Activated T-cell treated with anti-CD3 and anti-CD28 coated beads for 1 hour (primary cell): ENCODE data around the gene PSMA2.

Experiments used
- DNase-seq: peaks from one replicate; pipeline ENCODE4 v3.0.0-alpha.2; 2020; ENCODE audit warnings: low read depth

PSMA2 gene

DNA sequence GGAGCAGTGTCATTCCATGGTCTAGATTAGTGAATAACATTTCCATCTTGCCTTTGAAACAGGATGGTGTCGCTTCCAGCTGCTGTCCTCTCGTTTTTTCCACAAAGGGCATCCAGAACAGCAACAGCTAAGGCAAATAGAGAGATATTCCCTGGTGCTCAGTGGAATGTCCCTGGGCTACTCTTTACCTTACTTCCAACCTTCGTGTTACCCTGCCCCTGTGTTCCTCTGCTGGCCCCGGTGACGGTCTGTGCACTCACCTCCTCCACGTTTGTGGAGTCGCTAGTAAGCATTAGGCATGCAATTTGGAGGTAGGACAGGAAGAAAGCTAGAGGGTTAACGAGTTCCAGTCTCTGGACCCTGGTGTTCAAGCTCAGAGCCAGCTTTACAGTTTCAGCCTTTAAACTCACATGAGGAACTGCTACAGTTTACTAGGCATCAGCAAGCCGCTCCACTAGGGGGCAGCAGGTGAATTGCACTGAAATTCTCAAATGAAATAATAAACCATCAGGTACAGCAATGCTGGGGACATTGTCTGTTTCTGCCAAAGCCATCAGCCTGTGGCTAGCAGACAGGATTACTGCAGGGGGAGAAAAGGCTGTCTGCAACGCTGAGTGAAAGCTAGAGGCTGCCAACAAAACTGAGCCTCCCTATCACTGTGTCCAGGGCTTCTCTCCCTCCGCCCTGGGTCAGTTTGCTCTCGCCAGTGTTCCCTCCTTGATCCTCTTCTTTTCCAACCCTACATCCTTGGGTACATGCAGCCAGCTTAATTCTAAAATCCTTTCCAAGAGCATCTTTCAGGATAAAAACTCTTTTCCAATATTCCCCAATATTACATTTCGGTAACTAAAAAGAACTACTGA lies 9.2 kb upstream of the PSMA2 start:
- DNase-seq: peak; percentile 73

DNA sequence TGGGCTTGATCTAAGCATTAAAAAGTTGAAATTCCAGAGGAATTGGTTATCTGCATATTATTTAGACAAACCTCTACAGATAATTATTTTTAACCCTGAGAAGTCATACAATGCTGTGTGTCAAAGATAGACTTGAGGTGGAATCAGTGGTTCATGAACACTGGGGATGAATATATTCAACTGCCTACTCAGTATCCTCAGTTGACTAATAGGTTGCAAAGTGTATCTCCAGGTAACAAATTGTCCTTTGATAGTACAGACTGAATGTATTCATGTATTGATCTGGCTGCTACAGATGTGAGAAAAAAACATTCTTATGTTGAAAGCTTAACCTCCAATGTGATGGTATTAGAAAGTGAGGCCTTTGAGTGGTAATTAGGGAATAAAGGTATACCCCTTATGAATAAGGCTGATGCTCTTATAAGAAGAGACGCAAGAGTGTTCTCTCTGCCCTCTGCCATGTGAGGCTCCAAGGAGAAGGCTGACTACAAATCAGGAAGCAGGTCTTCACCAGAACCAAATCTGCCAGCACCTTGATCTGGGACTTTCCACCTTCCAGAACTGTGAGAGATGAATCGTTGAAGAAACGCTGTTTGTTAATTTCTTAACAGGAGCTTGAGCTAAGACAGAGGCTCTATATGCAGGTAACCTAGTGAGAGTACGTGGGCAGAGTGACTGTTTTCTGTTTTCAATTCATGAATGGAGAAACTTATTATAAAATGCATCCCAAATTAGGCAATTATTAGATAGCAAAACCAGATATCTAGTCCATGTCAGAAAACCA lies 7.7 kb upstream of the PSMA2 start:
- DNase-seq: no peak

DNA sequence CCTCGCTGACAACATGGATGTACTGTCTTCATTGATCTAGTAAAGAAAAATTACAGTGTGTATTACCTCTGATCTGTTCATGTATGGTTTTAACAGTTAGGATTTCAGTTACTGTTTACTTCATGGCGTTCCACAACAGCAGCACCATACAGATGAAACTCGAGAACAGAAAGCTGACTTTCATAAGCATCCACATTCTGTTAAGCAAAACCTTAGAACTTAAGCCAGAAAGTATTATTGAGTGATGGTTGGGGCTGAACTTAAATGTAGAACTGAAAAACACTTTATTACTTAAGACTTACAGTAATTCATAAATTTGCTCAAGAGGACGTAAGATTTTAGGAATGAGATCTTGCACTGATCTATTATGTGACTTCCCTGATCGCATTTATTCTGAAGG lies 3.9 kb upstream of the PSMA2 start:
- no peak for DNase-seq

DNA sequence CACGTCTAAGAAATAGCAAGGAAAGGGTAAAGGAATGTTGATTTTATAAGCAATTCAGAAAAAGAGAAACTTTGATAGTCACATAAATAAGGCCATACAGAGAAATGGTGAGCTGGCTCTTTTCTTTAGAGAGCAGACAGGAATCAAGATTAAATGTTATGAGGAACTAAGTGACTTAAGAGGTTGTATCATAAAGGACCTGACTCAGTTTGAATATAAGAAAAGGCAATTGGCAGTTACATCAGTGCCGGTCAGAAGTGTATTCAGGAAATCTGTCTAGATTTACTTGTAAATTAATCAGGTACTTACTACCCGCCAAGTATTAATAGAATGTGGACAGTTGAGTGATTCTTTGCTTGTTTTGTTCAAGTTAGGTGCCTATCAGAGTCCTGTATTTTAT lies 2.3 kb upstream of the PSMA2 start:
- no peak for DNase-seq

DNA sequence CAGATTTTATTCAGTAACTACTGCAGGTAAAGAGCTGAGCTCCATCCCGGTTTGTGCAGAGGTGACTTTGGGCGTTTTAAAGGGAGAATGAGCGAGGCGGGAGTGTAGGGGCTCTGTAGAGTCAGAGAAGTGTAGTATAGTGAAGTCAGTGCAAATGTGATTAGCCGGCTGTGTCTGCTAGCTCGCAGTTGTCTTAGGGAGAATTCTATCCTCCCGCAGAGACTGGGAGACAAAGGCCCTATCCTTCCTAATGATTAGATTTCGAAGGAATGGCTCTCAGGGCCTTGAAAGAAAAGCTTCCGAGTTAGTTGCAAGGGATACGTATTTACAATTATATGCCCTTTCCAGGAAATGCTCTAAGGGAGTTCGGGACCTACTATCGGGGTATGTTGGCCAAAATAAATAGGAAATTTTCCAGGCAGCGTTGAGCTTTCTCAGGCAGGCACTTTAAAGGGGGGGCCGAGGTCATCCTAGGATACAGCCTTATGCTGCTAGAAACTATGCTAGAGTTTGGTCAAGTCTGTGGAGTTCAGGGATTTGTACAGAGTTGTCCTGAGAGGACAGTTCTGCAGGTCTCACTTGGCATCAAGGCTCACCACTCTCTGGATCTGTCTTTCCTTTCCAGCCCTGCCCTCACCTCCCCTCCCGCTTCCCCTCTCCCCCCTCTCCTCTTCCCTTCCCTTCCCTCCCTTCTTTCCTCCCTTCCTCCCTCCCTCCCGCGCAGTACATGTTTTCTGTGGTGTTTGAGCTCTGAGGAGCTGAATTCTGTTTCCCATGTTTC lies 1.0 kb upstream of the PSMA2 start:
- DNase-seq: no peak

GRCh38 chr7:42931447-42931833 lies 534 bp downstream of the PSMA2 start:
- no peak for DNase-seq

GRCh38 chr7:42930889-42931288 lies 1.1 kb downstream of the PSMA2 start:
- no peak for DNase-seq

- DNase-seq: no peak
These were observed 2.5 kb downstream of the PSMA2 start for GRCh38 chr7:42929449-42929848.

DNA sequence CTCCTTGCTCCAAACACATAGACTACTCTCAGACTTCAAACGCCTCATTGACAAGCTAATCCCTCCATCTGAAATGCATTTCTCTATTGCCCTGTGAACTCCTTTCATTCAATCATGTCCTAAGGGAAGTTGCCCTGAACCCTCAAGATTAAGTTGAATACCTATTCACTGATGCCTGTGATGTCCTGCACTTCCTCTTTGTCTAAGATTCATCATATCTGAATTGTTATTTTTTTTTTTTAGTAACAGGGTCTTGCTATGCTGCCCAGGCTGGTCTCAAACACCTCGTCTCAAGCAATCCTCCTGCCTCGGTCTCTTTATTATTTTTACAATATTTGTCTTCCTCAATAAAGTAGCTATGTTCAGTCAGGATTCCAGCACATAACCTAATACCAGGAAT lies 3.2 kb downstream of the PSMA2 start:
- no peak for DNase-seq

DNA sequence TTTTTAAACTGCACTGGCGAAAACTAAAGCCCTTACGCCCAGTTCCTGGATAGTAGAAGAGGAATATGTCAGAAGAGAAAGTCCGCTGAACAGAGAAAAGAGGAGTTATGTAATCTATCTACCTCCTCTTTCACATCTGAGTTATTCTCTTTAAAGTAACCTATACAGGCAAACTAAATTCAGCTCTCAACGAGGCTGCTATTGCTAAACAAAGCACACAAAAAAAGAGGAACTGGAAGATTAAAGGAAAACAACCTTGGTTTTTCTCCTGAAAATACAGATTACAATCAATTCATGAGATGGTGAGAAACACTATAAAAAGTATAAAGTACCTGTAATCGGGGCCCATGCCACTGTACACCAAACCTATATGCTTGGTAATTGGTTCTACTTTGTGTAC lies 5.8 kb downstream of the PSMA2 start:
- DNase-seq: no peak

DNA sequence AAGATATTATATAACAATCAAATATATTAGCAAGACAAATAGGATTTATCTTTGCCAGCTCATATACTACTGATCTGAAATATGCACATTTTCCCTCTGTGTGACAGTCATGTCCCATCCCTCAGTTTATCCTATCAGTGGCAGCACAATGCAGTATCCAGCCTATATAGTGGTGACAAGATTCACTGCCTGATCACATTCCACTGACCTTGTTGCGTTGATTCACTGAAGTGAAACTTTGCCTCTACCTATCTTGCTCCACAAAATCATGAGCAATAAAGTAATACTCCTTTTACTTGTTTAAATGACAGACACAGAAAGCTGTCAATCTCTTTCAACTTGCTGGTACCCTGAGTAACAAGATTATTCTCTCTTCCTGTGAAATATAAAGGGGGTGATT lies 6.3 kb downstream of the PSMA2 start:
- DNase-seq: no peak

DNA sequence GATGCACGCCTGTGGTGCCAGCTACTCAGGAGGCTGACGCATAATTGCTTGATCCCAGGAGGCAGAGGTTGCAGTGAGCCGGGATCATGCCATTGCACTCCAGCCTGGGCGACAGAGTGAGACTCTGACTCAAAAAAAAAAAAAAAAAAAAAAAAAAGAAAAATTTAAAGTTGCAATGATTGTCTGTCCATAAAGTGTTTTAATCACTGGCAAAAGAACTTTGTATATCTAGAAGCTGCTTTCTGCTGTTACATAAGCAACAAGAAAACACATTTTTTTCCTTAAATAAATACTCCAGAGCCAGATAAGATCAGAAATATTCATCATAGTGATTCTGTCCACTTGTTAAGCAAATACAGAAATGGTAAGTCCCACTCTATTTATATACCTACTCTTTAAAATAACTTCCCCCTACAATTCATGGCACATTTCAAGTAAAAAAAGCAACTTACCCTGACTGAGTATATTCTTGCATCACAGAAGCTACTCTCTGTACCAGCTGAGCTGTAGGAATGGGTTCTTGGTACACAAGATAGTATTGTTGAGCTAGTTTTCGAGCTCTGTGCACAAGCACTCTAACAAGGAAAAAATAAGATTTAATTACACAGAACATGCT lies 7.6 kb downstream of the PSMA2 start:
- DNase-seq: no peak

DNA sequence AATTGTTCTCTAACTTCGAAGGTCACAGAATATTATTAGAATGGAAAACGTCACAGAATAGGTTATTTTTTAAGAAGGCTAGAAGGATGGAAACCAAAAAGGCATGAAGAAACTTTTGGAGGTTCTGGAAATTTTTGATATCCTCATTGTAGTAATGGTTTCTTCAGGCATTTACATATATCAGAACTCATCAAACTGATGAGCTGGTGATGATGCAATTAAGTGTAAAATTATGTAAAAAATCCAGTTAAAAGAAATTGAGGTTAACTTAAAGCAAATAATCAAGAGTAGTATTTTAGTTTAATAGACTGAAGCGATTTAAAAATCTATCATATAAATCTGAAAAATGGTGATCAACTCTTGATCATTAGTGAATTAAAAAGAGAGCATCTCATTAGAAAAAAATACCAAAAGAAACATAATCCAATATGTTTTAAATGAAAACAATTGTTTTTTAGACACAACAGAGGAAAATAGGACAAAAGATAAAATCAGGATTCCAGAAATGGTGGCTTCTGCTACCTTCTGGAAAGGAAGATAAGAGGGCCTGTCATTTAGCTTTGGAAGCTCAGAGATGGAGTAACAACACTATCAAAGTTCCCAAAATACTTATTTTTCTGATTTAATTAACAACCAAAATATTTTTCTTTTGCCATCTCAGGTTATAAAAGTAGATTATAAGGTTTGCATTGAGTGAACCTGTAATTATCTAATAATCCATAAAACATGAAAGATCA lies 9.8 kb downstream of the PSMA2 start:
- no peak for DNase-seq

GRCh38 chr7:42915356-42915755 lies 16.6 kb downstream of the PSMA2 start:
- no peak for DNase-seq

DNA sequence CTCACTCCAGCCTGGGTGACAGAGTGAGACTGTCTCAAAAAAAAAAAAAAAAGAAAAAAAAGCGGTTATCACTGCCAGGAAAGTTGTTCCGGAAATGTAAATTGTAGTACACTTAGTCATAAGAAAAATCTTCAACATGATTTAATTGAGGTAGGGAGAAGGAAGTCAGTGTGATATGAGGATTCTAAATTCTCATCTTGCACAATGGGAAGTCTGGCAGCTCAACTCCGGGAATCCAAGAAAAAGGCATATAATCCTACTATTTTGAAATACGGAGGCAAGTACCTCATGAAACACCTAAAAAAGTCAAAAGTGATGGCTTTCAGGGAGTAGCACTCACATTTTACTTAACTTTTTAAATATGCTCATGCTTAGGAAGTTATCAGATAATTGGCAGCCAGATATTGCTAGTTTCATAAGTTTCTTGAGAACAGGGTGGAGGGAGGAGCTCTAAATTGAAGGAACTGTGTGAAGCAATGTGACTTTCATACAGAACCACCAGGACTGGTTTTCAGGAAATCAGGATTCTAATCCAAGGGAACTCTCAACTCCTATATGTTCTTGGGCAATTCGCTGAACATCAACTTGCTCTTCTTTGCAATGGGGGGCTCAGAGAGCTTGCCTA lies 17.4 kb downstream of the PSMA2 start:
- DNase-seq: no peak

GRCh38 chr7:42914009-42914408 lies 18.0 kb downstream of the PSMA2 start:
- DNase-seq: no peak

DNA sequence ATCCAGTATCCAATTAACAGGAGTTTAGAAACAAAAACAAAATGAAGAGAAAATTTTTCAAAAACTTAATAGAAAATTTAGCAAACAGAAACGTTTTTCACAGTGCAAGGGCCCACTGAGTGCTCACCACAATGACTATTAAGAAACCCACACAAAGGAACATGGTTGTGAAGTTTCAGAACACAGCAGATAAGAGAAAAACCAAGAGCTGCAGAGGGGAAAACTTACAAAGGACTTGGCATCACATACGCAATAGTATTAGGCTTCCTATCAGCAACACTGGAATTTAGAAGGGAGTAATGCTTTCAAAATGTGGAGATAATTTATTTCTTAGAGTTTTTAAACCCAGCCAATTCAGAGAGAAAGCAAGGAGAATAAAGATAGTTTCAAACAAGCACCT lies 18.4 kb downstream of the PSMA2 start:
- DNase-seq: no peak

- peak; percentile 92 for DNase-seq
These were observed 20.2 kb downstream of the PSMA2 start, which contains the start of gene C7orf25 for GRCh38 chr7:42911454-42912447. C7orf25 (minus strand) TSS chr7:42912070; CDS start chr7:42910900, 1,170 bp downstream.

GRCh38 chr7:42910306-42910705 lies 21.7 kb downstream of the PSMA2 start:
- no peak for DNase-seq

GRCh38 chr7:42907316-42907715 lies 24.7 kb downstream of the PSMA2 start:
- DNase-seq: no peak
